Nephron progenitor cell (in vitro differentiated cells): ENCODE measurements around the gene MAMDC4.

Experiments
- DNase-seq: peaks from one replicate; pipeline ENCODE4 v3.0.0; 2021
- H3K27ac Mint-ChIP-seq: 2 replicates; pipeline ENCODE4 v1.8.0; 2021; ENCODE audit warnings: mild to moderate bottlenecking, moderate library complexity, mixed read lengths
- H3K27me3 Mint-ChIP-seq: 2 replicates; pipeline ENCODE4 v1.8.0; 2021; ENCODE audit warnings: mild to moderate bottlenecking, low read depth, mixed read lengths; ENCODE audit not compliant: poor library complexity
- H3K36me3 Mint-ChIP-seq: 2 replicates; pipeline ENCODE4 v1.8.0; 2021; ENCODE audit warnings: low read depth, mixed read lengths
- H3K4me1 Mint-ChIP-seq: 2 replicates; pipeline ENCODE4 v1.8.0; 2021; ENCODE audit warnings: mixed read lengths
- H3K4me3 Mint-ChIP-seq: 2 replicates; pipeline ENCODE4 v1.8.0; 2021; ENCODE audit warnings: mild to moderate bottlenecking, moderate library complexity, mixed read lengths
- H3K9me3 Mint-ChIP-seq: 2 replicates; pipeline ENCODE4 v1.8.0; 2021; ENCODE audit warnings: mild to moderate bottlenecking, moderate library complexity, mixed read lengths
- TF ChIP-seq, protein P1 (sequence below): fragments of 200-600 bp; sonication (generic); IDR thresholded peaks from 2 replicates; pipeline ENCODE4 v1.5.0; 2021; ENCODE audit warnings: antibody characterized with exemption

The MAMDC4 gene

GRCh38 chr9:136806067-136806466, 46.1 kb upstream of the MAMDC4 start:
- H3K27ac Mint-ChIP-seq: no peak overlapping the region
- TF ChIP-seq, protein P1, sequence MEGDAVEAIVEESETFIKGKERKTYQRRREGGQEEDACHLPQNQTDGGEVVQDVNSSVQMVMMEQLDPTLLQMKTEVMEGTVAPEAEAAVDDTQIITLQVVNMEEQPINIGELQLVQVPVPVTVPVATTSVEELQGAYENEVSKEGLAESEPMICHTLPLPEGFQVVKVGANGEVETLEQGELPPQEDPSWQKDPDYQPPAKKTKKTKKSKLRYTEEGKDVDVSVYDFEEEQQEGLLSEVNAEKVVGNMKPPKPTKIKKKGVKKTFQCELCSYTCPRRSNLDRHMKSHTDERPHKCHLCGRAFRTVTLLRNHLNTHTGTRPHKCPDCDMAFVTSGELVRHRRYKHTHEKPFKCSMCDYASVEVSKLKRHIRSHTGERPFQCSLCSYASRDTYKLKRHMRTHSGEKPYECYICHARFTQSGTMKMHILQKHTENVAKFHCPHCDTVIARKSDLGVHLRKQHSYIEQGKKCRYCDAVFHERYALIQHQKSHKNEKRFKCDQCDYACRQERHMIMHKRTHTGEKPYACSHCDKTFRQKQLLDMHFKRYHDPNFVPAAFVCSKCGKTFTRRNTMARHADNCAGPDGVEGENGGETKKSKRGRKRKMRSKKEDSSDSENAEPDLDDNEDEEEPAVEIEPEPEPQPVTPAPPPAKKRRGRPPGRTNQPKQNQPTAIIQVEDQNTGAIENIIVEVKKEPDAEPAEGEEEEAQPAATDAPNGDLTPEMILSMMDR: no peak
- no peak for DNase-seq
- H3K4me1 Mint-ChIP-seq: peaks cover 46% of the 10 kb centered on the region
- H3K27me3 Mint-ChIP-seq: no peaks in the 10 kb centered on the region
- H3K9me3 Mint-ChIP-seq: no peaks in the 10 kb centered on the region
- H3K36me3 Mint-ChIP-seq: peaks cover 27% of the 10 kb centered on the region
- H3K4me3 Mint-ChIP-seq: peak overlapping the region; percentile 85

DNA sequence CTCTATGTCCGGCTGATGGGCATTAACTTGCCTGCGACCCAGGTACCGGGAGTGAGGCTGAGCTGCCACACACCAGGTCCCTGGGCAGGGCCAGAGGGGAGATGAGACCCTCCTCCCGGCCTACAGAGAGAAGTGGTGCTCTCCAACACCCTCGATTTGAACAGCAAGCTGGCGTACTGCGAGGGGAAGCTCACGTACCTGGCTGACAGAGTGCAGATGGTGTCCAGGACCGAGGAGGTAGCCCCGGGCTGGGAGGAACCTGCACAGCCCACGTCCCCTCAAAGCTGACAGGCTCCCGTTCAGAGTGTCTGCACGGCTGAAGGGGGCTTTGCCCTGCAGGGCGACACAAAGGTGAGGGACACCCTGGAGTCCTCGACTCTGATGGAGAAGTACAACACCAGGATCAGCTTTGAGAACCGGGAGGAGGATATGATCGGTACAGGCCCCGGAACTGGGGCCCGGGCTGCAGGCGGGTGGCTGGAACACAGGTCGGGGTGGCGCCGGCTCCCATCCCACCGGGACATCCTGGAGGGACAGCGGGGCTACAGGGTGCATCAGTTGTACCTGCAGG, 45.4 kb upstream of the MAMDC4 start:
- H3K27ac Mint-ChIP-seq: no peak overlapping the region
- peaks cover 45% of the 10 kb centered on the region for H3K4me1 Mint-ChIP-seq
- TF ChIP-seq, protein P1: no peak
- H3K36me3 Mint-ChIP-seq: peaks cover 29% of the 10 kb centered on the region
- no peaks in the 10 kb centered on the region for H3K27me3 Mint-ChIP-seq
- H3K9me3 Mint-ChIP-seq: no peaks in the 10 kb centered on the region
- peak overlapping the region; percentile 85 for H3K4me3 Mint-ChIP-seq
- no peak for DNase-seq

- Mint-ChIP-seq H3K27me3 (no peaks in the 10 kb centered on the region), H3K4me3 (peak within 1 kb of the TSS; percentile 88), H3K4me1 (peaks cover 40% of the 10 kb centered on the region), H3K9me3 (no peaks in the 10 kb centered on the region), H3K27ac (peak within 1 kb of the TSS; percentile 68), H3K36me3 (peaks cover 30% of the 10 kb centered on the region)
- TF ChIP-seq, protein P1: no peak
- DNase-seq: peak; percentile 81
Measured at GRCh38 chr9:136807281-136808074, 44.7 kb upstream of the MAMDC4 start, which contains the start of gene RABL6. RABL6 (plus strand) TSS chr9:136807948; CDS start chr9:136808197, 249 bp downstream.

DNA sequence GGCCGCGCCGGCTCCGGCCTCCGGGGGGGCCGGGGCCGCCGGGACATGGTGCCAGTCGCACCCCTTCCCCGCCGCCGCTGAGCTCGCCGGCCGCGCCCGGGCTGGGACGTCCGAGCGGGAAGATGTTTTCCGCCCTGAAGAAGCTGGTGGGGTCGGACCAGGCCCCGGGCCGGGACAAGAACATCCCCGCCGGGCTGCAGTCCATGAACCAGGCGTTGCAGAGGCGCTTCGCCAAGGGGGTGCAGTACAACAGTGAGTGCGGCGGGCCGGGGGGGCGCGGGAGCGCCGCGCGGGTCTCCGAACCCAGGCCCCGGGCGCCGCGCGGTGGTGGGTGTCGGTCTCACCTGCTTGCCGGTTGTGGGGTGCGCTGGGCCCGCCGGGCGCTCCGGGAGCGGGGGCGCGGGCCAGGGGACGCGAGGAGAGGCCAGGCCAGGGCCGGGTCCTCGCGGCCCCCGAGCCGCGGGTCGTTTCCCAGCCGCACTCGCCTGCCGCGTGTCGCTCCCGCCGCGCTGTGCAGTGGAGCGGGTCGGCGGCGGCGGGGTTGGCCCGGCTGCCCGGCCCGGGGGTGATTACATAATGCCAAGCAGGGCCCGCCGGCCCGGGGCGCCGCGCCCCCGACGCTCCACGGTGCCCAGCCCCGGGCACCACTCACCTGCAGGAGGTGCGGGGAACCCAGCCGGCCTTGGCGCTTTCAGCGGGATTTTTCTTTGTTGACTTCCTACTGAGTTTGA, 43.9 kb upstream of the MAMDC4 start:
- no peaks in the 10 kb centered on the region for H3K9me3 Mint-ChIP-seq
- TF ChIP-seq, protein P1: no peak
- peak overlapping the region; percentile 68 for H3K27ac Mint-ChIP-seq
- peaks cover 46% of the 10 kb centered on the region for H3K4me1 Mint-ChIP-seq
- H3K4me3 Mint-ChIP-seq: peak overlapping the region; percentile 88
- peak; percentile 62 for DNase-seq
- H3K27me3 Mint-ChIP-seq: no peaks in the 10 kb centered on the region
- peaks cover 37% of the 10 kb centered on the region for H3K36me3 Mint-ChIP-seq

- H3K27ac Mint-ChIP-seq: peak overlapping the region; percentile 68
- no peaks in the 10 kb centered on the region for H3K9me3 Mint-ChIP-seq
- peak overlapping the region; percentile 88 for H3K4me3 Mint-ChIP-seq
- H3K27me3 Mint-ChIP-seq: peaks cover 3% of the 10 kb centered on the region
- H3K4me1 Mint-ChIP-seq: peaks cover 47% of the 10 kb centered on the region
- TF ChIP-seq, protein P1: no peak
- peaks cover 38% of the 10 kb centered on the region for H3K36me3 Mint-ChIP-seq
- DNase-seq: no peak
Measured at GRCh38 chr9:136808806-136809158, 43.4 kb upstream of the MAMDC4 start.
